Osteoblast (primary cell): ENCODE results near the gene MFSD6. TPM values are rescaled to one million over a fixed set of nuclear protein-coding genes. Genes with fewer than 3 reads are reported as not detected.
A peak's percentile ranks its signal among the peaks of the same experiment; 100 is the strongest.
"Not testable (repeated sequence)": the region's sequence is repeated elsewhere in the genome, so short reads cannot be mapped to it uniquely, and the experiment has no call there.

Source experiments
- DNase-seq: peaks from one replicate; pipeline ENCODE4 v3.0.0; 2011; ENCODE audit warnings: low spot score, mixed read lengths; ENCODE audit not compliant: insufficient read length; ENCODE audit errors: missing footprints
- H2AFZ ChIP-seq: 2 replicates; pipeline ENCODE4 v1.6.0; 2011; ENCODE audit warnings: mild to moderate bottlenecking, low read length
- H3K27ac ChIP-seq: 2 replicates; pipeline ENCODE4 v1.5.1; 2011; ENCODE audit warnings: mild to moderate bottlenecking, low read depth, low read length, moderate library complexity
- H3K27me3 ChIP-seq: 2 replicates; pipeline ENCODE4 v1.6.0; 2012; ENCODE audit warnings: mild to moderate bottlenecking, control low read depth, inconsistent platforms, low read length, moderate library complexity; ENCODE audit not compliant: insufficient read depth
- H3K36me3 ChIP-seq: 2 replicates; pipeline ENCODE4 v1.5.1; 2011; ENCODE audit warnings: mild to moderate bottlenecking, low read length, control low read depth, moderate library complexity; ENCODE audit not compliant: insufficient read depth
- H3K4me1 ChIP-seq: 2 replicates; pipeline ENCODE4 v1.5.1; 2011; ENCODE audit warnings: mild to moderate bottlenecking, low read length, control low read depth, moderate library complexity; ENCODE audit not compliant: insufficient read depth
- H3K4me2 ChIP-seq: 2 replicates; pipeline ENCODE4 v1.6.0; 2011; ENCODE audit warnings: mild to moderate bottlenecking, low read length; ENCODE audit not compliant: insufficient read depth
- H3K4me3 ChIP-seq: fragments of 200-600 bp; sonication (generic); 3 replicates; pipeline ENCODE4 v1.5.1; 2012; ENCODE audit warnings: mild to moderate bottlenecking, low read length, inconsistent platforms; ENCODE audit not compliant: insufficient read depth
- H3K79me2 ChIP-seq: 2 replicates; pipeline ENCODE4 v1.6.0; 2012; ENCODE audit warnings: mild to moderate bottlenecking, low read length, control low read depth, inconsistent platforms; ENCODE audit not compliant: insufficient read depth
- H3K9me3 ChIP-seq: 2 replicates; pipeline ENCODE4 v1.5.1; 2011; ENCODE audit warnings: low read depth, low read length, control low read depth
- H4K20me1 ChIP-seq: 2 replicates; pipeline ENCODE4 v1.6.0; 2012; ENCODE audit warnings: mild to moderate bottlenecking, low read length, control low read depth; ENCODE audit not compliant: insufficient read depth
- total RNA-seq: library from RNA; depleted of rRNA; stranded (reverse); fragments of >200 nt; gene quantifications from 2 replicates; pipeline ENCODE4 v1.2.3, GENCODE V29; 2012
- TF ChIP-seq, protein P1 (sequence below): IDR thresholded peaks from 2 replicates; pipeline ENCODE4 v1.5.1; 2011; ENCODE audit warnings: mild to moderate bottlenecking, low read depth, low read length, moderate library complexity; ENCODE audit errors: extremely low read depth

Gene MFSD6
- total RNA-seq, 1 donor: 11.2 TPM

GRCh38 chr2:190462611-190463010, 54.5 kb downstream of the MFSD6 start:
- Histone ChIP-seq H3K4me3 (no peak overlapping the region), H3K27ac (no peak overlapping the region), H3K9me3 (no peaks in the 10 kb centered on the region), H2AFZ (no peak overlapping the region), H3K36me3 (no peaks in the 10 kb centered on the region), H3K27me3 (no peaks in the 10 kb centered on the region), H3K79me2 (no peaks in the 10 kb centered on the region), H4K20me1 (no peaks in the 10 kb centered on the region), H3K4me1 (peaks cover 15% of the 10 kb centered on the region), H3K4me2 (no peak overlapping the region)
- no peak for DNase-seq
- TF ChIP-seq, protein P1, sequence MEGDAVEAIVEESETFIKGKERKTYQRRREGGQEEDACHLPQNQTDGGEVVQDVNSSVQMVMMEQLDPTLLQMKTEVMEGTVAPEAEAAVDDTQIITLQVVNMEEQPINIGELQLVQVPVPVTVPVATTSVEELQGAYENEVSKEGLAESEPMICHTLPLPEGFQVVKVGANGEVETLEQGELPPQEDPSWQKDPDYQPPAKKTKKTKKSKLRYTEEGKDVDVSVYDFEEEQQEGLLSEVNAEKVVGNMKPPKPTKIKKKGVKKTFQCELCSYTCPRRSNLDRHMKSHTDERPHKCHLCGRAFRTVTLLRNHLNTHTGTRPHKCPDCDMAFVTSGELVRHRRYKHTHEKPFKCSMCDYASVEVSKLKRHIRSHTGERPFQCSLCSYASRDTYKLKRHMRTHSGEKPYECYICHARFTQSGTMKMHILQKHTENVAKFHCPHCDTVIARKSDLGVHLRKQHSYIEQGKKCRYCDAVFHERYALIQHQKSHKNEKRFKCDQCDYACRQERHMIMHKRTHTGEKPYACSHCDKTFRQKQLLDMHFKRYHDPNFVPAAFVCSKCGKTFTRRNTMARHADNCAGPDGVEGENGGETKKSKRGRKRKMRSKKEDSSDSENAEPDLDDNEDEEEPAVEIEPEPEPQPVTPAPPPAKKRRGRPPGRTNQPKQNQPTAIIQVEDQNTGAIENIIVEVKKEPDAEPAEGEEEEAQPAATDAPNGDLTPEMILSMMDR: no peak

GRCh38 chr2:190465060-190465459, 56.9 kb downstream of the MFSD6 start:
- TF ChIP-seq, protein P1: no peak
- Histone ChIP-seq H3K9me3 (no peaks in the 10 kb centered on the region), H3K27me3 (no peaks in the 10 kb centered on the region), H3K27ac (no peak overlapping the region), H3K4me3 (no peak overlapping the region), H4K20me1 (no peaks in the 10 kb centered on the region), H3K36me3 (no peaks in the 10 kb centered on the region), H3K4me1 (peaks cover 40% of the 10 kb centered on the region), H3K79me2 (no peaks in the 10 kb centered on the region), H2AFZ (no peak overlapping the region), H3K4me2 (no peak overlapping the region)
- DNase-seq: no peak

GRCh38 chr2:190466819-190467446, 58.8 kb downstream of the MFSD6 start:
- Histone ChIP-seq H3K9me3 (no peaks in the 10 kb centered on the region), H3K27ac (peak overlapping the region; percentile 88), H2AFZ (no peak overlapping the region), H4K20me1 (no peaks in the 10 kb centered on the region), H3K4me3 (no peak overlapping the region), H3K36me3 (no peaks in the 10 kb centered on the region), H3K79me2 (no peaks in the 10 kb centered on the region), H3K27me3 (no peaks in the 10 kb centered on the region), H3K4me2 (peak overlapping the region; percentile 28), H3K4me1 (peaks cover 43% of the 10 kb centered on the region)
- no peak for DNase-seq
- TF ChIP-seq, protein P1: no peak

GRCh38 chr2:190467575-190468083, 59.5 kb downstream of the MFSD6 start:
- DNase-seq: no peak
- peak overlapping the region; percentile 28 for H3K4me2 ChIP-seq

GRCh38 chr2:190468354-190468753, 60.2 kb downstream of the MFSD6 start:
- not testable (repeated sequence) for H3K36me3 ChIP-seq, H3K79me2 ChIP-seq, H3K4me2 ChIP-seq, H2AFZ ChIP-seq, H3K27me3 ChIP-seq, H3K9me3 ChIP-seq, H4K20me1 ChIP-seq, DNase-seq, H3K4me3 ChIP-seq
- Histone ChIP-seq H3K4me1 (peaks cover 43% of the 10 kb centered on the region), H3K27ac (peak overlapping the region; percentile 88)

More at GRCh38 chr2:190467575-190468083, 59.5 kb downstream of the MFSD6 start:
- Histone ChIP-seq H3K36me3 (no peaks in the 10 kb centered on the region), H2AFZ (no peak overlapping the region), H3K4me3 (no peak overlapping the region), H3K79me2 (no peaks in the 10 kb centered on the region), H3K27ac (peak overlapping the region; percentile 88), H3K27me3 (no peaks in the 10 kb centered on the region), H4K20me1 (no peaks in the 10 kb centered on the region), H3K4me1 (peaks cover 43% of the 10 kb centered on the region), H3K9me3 (no peaks in the 10 kb centered on the region)
- TF ChIP-seq, protein P1: no peak
